Measurements from ENCODE around the gene HSF5.

Gene HSF5

DNA sequence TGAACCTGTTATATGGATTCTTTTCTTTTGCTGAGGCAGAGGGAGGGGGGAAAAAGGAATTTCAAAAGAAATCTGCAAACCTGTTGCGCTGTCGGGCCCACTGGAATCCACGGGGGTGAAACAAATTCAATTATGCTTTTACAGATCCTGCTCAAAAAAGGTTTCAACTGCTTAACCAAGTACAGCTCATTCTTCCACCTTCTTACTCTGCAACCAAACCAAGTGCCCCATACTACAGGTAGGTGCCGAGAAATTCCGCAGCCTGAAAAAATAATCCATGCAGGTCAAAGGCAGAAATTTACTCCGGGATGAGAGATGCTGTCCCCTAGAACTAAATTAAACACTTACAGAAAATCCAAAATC lies 71.3 kb downstream of the HSF5 start:
- no peak for DNase-seq (ENCODE audit: low spot score)

DNA sequence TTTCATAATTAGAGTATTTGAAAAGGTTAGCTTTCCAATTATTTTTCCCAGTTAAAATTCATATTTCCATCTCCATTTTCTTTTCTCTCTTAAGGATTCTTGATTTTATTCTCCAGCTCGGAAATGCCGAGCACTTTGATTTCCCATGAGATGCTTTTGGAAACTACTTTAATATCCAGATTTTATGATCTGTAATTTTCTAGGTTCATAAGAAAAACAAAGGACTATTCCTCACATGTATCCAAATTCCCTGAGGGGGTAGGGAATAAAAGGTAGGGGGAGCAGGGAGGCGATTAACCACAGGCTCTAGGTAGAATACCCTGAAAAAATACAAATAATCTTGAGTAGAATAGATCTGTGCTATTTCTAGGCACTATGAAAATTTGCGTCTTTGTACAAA lies 71.8 kb downstream of the HSF5 start:
- TF ChIP-seq, protein P1, sequence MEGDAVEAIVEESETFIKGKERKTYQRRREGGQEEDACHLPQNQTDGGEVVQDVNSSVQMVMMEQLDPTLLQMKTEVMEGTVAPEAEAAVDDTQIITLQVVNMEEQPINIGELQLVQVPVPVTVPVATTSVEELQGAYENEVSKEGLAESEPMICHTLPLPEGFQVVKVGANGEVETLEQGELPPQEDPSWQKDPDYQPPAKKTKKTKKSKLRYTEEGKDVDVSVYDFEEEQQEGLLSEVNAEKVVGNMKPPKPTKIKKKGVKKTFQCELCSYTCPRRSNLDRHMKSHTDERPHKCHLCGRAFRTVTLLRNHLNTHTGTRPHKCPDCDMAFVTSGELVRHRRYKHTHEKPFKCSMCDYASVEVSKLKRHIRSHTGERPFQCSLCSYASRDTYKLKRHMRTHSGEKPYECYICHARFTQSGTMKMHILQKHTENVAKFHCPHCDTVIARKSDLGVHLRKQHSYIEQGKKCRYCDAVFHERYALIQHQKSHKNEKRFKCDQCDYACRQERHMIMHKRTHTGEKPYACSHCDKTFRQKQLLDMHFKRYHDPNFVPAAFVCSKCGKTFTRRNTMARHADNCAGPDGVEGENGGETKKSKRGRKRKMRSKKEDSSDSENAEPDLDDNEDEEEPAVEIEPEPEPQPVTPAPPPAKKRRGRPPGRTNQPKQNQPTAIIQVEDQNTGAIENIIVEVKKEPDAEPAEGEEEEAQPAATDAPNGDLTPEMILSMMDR (IDR thresholded peaks at IDR 0.05; ENCODE audit: borderline replicate concordance, control extremely low read depth, extremely low read depth, insufficient read depth, missing control alignments) = no peak
- DNase-seq (ENCODE audit: low spot score) = no peak
- in situ Hi-C loops (cut with MboI; ENCODE audit: low sequenced_read_pairs, unreplicated experiment) = no loop called here

More for the DNA sequence above, 71.3 kb downstream of the HSF5 start:
- in situ Hi-C loops (cut with MboI; ENCODE audit: low sequenced_read_pairs, unreplicated experiment) = no loop called here
- TF ChIP-seq, protein P1 (IDR thresholded peaks at IDR 0.05; ENCODE audit: borderline replicate concordance, control extremely low read depth, extremely low read depth, insufficient read depth, missing control alignments) = no peak

DNA sequence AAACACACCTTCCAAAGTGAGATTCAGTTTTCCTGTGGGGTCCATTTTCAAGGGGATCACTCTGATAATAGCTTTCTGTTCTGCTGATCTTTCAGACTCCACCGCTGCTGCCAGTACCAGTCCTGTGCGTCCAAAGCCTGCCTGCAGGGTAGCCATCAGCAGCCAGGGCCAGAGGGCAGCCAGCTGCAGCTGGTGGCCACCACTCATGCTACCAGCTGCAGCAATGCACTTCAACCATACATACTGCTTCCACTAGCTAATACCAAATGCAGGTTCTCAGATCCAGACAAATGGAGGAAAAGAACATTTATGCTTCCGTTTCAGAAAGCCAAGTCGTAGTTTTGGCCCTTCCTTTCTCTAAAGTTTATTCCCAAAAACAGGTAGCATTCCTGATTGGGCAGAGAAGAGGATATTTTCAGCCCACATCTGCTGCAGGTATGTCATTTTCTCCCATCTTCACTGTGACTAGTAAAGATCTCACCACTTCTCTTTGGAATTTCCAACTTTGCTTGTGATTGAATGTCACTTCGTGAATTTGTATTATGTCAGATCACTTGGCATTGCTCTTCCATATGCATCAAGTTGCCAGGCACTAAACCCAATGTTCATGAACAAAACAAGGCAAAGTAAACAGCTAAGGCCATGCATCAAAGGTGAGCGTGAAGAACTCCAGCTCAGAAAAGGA lies 72.7 kb downstream of the HSF5 start:
- TF ChIP-seq, protein P1 (IDR thresholded peaks at IDR 0.05; ENCODE audit: borderline replicate concordance, control extremely low read depth, extremely low read depth, insufficient read depth, missing control alignments) = no peak
- in situ Hi-C loops (cut with MboI; ENCODE audit: low sequenced_read_pairs, unreplicated experiment) = no loop called here
- no peak for DNase-seq (ENCODE audit: low spot score)

DNA sequence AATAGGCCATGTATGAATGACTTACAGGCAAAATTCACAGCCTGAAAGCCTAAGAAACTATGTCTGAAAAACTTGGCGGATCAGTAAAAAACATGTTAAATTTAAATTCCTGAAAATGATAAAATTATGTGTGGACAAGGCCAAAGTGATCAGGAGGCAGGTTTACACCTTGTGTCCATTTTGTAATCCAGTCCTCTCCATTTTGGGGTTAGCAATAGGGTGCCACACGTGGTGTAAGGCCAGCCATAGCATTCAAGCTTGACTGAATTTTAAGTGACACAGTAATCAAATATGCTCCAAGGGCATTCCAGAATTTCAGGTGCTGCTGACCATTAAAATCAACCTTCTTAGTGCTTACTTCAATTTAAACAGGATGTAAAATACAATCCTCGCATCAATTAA lies 73.6 kb downstream of the HSF5 start:
- in situ Hi-C loops (cut with MboI; ENCODE audit: low sequenced_read_pairs, unreplicated experiment) = no loop called here
- TF ChIP-seq, protein P1 (IDR thresholded peaks at IDR 0.05; ENCODE audit: borderline replicate concordance, control extremely low read depth, extremely low read depth, insufficient read depth, missing control alignments) = no peak
- no peak for DNase-seq (ENCODE audit: low spot score)

DNA sequence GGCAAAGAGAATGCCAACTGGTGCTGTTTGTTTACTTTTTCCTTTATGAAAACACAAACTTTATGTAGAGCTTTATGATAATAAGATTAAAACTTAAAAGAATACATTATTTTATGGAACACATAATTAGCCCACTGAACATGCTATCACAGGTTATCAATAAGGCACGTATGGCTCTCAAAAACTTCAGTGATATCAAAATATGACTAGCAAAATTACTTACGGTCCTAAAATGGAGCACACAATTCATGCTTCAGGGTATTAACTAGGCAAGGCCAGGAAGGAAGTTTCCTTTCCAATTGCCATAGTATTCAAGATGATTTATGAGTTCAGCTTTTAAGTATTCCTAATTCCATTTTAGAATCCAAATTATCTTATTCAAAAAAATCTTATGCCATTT lies 74.5 kb downstream of the HSF5 start:
- in situ Hi-C loops (cut with MboI; ENCODE audit: low sequenced_read_pairs, unreplicated experiment) = no loop called here
- TF ChIP-seq, protein P1 (IDR thresholded peaks at IDR 0.05; ENCODE audit: borderline replicate concordance, control extremely low read depth, extremely low read depth, insufficient read depth, missing control alignments) = no peak
- no peak for DNase-seq (ENCODE audit: low spot score)

DNA sequence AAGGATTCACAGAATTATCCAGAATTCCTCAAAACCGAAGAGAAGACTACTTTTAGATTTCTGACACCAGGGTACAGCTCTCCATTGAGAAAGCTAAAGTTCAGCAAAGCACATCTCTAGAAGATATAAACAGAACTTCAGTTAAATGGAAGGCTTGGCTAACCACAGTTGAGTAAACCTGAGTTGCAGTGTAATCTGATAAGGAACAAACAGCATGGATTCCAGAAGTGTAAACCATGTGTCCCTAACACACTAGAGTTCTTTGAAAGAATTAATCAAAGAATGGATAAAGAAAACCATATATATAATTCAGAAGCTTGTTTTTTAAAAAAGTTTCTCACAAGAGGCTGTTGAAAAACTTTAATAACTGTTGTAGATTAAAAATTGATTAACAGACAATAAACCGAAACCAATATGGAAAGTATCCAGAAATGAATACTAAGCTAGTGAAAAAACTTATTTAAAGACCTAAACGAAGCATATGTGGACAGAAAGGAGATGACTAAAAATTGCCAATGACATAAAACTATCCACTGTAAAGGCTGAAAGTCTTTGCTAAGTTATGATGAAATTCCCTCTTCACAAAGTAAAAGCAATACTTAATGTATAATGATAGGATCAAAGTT lies 75.1 kb downstream of the HSF5 start:
- TF ChIP-seq, protein P1 (IDR thresholded peaks at IDR 0.05; ENCODE audit: borderline replicate concordance, control extremely low read depth, extremely low read depth, insufficient read depth, missing control alignments) = no peak
- no peak for DNase-seq (ENCODE audit: low spot score)
- in situ Hi-C loops (cut with MboI; ENCODE audit: low sequenced_read_pairs, unreplicated experiment) = no loop called here

Measured in GM13976 (cell line).